Prostate gland (tissue), 2 donors: ENCODE results near the gene ACY1.

Experiments
- POLR2A ChIP-seq: fragments of 450-650 bp; IDR thresholded peaks from one replicate; pipeline ENCODE4 v1.6.1; 2016; ENCODE audit warnings: antibody characterized with exemption, mild to moderate bottlenecking
- TF ChIP-seq, protein P1 (sequence below), 4 experiments: fragments of 200-600 bp in 2 of 4; fragments of 450-650 bp in 2 of 4; sonication (generic) in 2 of 4; IDR thresholded peaks; 1 replicate in 3 of 4; 2 replicates in 1 of 4; pipeline ENCODE4 v1.5.1; 2016 to 2019; ENCODE audit warnings: antibody characterized with exemption in 4 of 4, mild to moderate bottlenecking in 2 of 4, moderate library complexity in 2 of 4

- TF ChIP-seq, protein P1, sequence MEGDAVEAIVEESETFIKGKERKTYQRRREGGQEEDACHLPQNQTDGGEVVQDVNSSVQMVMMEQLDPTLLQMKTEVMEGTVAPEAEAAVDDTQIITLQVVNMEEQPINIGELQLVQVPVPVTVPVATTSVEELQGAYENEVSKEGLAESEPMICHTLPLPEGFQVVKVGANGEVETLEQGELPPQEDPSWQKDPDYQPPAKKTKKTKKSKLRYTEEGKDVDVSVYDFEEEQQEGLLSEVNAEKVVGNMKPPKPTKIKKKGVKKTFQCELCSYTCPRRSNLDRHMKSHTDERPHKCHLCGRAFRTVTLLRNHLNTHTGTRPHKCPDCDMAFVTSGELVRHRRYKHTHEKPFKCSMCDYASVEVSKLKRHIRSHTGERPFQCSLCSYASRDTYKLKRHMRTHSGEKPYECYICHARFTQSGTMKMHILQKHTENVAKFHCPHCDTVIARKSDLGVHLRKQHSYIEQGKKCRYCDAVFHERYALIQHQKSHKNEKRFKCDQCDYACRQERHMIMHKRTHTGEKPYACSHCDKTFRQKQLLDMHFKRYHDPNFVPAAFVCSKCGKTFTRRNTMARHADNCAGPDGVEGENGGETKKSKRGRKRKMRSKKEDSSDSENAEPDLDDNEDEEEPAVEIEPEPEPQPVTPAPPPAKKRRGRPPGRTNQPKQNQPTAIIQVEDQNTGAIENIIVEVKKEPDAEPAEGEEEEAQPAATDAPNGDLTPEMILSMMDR (IDR thresholded peaks at IDR 0.05), result no peak
- TF ChIP-seq POLR2A, result no peak
These were observed 37.5 kb downstream of the ACY1 start for GRCh38 chr3:52020796-52021195.
